GM19351 (cell line): Measurements from ENCODE around the gene DLGAP3.

Source experiments
- ATAC-seq: cut with Tn5 transposase; IDR thresholded peaks from one replicate; pipeline ENCODE4 v1.9.1; 2021; ENCODE audit warnings: mild to moderate bottlenecking, moderate library complexity; ENCODE audit not compliant: unreplicated experiment

Gene DLGAP3

GRCh38 chr1:34904236-34905097 is 25.0 kb downstream of the DLGAP3 start:
- no peak for ATAC-seq

DNA sequence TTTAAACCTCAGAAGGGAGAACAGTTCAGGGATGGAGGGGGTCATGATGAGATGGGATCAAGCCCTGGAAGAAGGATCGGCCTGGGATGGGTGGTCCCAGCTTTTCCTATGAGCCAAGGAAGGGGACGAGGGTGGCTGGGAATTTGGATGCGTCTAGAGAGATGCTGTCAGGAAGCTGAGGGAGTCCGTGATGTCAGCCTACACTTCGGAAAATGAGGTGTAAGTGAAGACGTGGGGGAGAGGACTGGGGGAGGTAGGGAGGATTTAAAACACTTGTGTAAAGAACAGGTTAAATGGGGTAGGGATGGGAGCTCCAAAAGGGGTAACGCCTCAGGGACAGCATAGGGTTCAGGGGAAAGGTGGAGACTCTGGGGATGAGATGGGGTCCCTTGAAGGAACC is 27.5 kb downstream of the DLGAP3 start:
- ATAC-seq = no peak

DNA sequence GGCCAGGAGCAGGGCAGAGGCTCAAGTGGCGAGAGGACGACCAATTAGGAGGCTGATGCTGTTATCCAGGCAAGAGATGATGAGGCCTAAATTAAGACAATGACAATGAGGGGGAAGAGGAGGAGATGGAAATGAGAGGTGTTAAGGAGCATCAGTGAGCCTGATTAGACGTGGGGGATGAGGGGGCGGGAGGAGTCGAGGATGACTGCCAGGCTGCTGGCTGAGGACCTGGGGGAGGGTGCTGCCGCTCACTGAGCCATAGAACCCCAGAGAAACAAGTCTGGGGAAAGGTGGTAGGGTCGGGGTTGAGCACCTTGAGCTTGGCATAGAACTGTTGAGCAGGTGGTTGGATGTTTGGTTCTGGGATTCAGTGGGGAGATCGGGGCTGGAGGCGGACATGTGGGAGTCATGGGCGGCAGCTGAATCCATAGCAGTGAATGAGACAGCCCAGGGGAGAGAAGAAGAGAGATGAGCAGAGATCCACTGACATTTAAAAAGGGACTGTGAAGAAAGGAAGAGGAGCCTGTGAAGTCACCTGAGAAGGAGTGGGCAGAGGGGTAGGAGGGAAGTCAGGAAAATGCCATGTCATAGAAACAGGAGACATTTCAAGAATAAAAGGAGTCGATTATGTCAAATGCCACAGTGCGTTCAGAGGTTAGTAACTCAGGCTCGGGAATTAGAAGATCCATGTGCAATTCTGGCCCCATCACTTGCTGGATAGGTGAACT is 28.5 kb downstream of the DLGAP3 start:
- no peak for ATAC-seq

- no peak for ATAC-seq
Observed at GRCh38 chr1:34899906-34900305, 29.5 kb downstream of the DLGAP3 start.

DNA sequence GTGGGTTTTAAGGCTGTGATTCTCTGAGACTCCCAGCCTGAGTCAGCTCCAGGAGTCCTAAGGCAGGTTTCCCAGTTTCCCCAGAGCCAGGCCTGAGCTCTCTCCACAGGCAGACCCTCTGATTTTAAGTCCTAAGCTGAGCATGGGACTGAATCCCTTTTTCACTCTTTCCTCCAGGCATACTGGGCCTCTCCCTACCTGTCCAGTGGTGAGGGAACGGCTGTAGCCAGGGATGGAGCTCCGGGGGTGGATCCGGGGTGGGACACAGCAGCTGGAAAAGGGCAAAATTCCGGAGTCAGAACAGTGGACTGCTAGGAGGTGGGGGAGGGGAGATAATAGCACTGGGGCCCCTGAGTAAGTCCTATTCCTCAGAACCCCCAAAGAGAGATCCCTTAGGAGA is 30.0 kb downstream of the DLGAP3 start:
- ATAC-seq = no peak

DNA sequence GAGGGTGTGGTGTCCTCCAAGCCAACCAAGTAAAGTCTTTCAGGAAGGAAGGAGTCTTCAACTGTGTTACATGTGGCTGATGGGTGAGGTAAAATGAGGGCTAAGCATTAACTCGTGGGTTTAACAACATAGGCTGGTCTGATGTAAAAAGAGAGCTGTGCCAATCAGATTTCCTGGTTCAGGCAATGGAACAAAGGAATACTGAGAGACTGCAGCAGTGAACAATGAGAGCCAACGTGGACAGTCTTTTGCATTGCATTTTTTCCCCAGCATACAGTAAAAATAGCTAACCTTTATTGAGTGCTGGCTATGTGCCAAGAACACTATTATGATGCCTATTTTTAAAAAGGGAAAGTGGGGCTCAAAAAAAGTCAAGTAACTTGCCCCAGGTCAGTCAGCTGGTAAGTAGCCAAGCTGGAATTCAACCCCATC is 31.1 kb downstream of the DLGAP3 start:
- no peak for ATAC-seq

DNA sequence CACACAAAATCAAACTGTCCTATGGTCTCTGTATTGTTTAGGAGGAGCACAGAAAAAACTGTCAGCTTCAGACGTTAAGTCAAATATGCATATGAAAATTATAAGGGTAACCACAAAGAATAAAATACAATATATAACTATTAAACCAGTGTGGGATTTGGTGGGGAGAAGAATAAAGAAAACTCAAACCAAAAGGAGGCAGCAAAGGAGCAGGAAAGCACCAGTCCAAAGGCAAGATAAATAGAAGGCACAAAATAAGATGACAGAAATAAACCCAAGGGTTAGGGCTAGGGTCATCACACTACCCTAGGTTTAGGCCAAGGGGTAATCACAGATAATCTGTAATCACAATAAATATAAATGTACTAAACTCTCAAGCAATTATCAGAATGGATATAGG is 32.8 kb downstream of the DLGAP3 start:
- no peak for ATAC-seq

GRCh38 chr1:34889705-34890104 is 39.7 kb downstream of the DLGAP3 start:
- no peak for ATAC-seq

- ATAC-seq = no peak
Observed at GRCh38 chr1:34887593-34887992, 41.9 kb downstream of the DLGAP3 start.

DNA sequence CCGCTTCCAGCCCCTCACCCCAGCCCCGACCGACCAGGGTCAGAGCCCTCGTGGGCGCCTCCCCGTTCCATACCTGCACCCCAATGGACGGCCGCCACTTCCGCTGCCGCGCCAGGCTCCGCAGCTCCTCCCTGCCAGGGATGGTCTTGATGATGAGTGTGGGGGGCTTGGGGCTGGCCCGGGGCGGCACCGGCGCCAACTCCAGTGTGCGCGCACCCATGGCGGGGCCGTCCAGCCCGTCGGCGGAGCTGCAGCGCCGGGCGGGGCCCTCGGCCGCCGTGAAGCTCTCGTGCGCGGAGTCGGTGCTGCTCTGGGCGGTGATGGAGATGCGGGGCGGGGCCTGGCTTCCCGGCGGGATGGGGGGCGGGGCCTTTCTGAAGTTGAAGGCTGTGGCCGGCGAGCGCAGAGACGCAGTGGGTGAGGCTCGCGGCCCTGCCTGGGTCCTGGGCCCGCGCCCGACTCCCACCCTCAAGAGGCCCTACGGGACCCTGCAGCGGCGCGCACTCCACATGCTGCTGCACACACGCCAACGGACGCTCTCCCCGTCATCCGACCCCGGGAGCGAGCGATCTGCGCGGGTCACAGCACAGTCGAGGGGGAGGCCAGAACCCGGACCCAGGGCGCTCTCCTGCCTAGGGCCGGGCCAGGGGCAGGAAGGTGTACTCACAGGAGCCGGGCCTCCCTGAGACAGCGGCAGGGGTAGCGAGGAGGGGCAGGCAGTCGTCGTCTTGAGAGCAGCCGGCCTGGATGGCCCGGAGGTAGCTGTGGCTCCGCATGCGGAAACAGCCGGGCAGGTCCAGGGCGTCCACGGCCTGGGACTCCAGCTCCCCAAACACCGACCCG is 43.8 kb downstream of the DLGAP3 start:
- no peak for ATAC-seq

DNA sequence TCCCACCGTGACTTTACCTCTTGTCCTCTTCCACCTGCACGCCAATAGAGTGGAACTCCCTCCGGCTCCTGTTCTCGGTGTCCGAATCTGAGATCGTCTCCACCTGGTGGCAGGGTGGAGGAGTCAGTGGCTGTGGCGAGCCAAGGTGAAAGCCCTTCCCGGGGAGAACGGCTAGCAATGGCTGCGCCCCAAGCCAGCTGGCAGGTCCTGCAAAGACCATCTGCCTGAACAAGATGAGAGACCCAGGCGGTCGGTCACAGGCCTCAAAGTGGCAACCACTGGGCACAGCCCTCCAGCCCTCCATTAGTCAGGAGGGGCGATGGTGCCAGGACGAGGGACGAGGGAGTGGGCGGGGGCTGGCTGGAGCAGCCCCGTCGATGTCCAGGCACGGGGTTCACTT is 44.5 kb downstream of the DLGAP3 start:
- ATAC-seq = no peak

GRCh38 chr1:34884536-34884935 is 44.9 kb downstream of the DLGAP3 start:
- no peak for ATAC-seq

GRCh38 chr1:34879230-34879629 is 50.2 kb downstream of the DLGAP3 start:
- no peak for ATAC-seq

- ATAC-seq = no peak
Observed at GRCh38 chr1:34876406-34876805, 53.0 kb downstream of the DLGAP3 start.

DNA sequence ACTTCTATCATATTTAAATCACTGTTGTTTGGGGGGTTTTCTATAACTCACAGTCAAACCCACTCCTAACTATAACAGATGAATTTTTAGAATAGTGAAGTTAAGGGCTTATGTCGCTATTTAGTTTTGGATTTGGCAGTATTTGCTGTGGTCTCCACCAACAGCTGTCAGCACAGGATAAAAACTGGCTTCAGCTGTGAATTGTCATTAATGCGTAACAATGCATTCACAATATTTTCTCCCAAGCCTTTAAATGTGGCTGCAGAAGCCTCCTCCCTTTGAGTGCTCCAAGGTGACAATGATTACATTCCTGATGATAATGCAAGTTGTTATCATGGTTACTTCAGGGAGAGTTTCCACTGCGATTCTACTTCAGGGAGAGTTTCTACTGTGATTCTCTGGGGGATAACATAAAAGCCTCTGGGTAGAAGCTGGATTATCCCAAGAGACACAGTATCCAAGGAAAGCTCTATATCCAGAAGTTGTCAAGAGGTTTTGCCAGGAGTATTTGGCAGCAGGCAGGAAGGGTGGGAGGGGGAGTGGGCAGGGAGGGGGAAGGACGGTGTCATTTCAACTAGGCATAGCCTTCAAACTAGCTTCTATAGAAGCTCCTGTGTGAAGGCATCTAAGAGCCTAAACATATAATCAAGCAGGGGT is 55.0 kb downstream of the DLGAP3 start:
- no peak for ATAC-seq

DNA sequence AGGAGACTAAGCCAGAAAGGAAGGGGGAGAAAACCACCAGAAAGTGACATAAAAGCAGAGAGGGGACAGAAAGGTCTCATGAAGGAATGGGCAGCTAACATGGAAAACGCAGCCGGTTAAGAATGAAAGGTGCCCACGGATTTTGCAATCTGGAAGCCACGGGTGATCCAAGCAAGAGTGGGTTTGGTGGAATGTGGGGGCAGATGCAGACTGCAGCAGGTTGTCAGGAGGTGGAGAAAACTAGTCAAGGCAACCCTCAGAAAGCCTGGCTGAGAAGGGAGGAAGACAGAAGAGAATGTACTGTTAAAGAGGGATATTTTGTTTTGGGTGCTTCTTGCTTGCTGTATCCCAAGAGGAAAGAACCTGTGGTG is 57.3 kb downstream of the DLGAP3 start:
- no peak for ATAC-seq

- no peak for ATAC-seq
Observed at GRCh38 chr1:34871443-34872132, 57.9 kb downstream of the DLGAP3 start.

GRCh38 chr1:34870395-34870794 is 59.1 kb downstream of the DLGAP3 start:
- no peak for ATAC-seq

DNA sequence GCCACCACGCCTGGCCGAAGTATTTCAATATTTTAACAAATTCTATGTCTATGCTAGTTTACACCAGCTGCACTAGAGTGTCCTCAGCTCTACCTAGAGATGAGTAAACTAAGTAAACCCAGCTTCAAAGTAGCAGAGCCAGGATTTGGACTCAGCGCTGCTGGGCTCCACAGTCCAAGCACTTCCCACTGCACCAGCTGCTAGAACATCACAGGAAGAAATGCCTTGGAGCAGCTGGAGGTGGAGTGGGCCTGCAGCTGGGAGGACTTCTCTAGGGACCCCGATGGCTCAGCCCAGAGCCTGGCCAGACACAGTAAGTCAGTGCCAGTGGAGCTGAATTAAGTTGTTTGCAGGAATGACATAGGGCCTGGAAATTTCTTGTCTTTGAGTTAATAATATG is 59.7 kb downstream of the DLGAP3 start:
- ATAC-seq = no peak
